Kidney (tissue), 14 donors: ENCODE data around the gene KHDC4. TPM values are rescaled to one million over a fixed set of nuclear protein-coding genes. Genes with fewer than 3 reads are reported as not detected.

ENCODE experiments used
- DNase-seq, 5 donors: peaks; one replicate each; pipeline ENCODE4 v3.0.0-alpha.2; 2013 to 2020
- FAIRE-seq: peaks from 2 replicates; lab custom pipeline; 2012; peaks lifted over from hg19 to GRCh38; lab: Jason Lieb, UNC
- H3K27ac ChIP-seq, 2 donors: one replicate each; pipeline ENCODE4 v1.7.0; 2013; ENCODE audit warnings: low read depth in 2 of 2, low read length in 2 of 2, inconsistent platforms in 1 of 2
- H3K27me3 ChIP-seq: one replicate; pipeline ENCODE4 v1.7.1; 2013; ENCODE audit warnings: low read length, inconsistent platforms; ENCODE audit not compliant: control insufficient read depth, insufficient read depth
- H3K36me3 ChIP-seq, 3 donors: one replicate each; pipeline versions ENCODE4 v1.7.0 to v1.7.1; 2013; ENCODE audit warnings: low read length in 3 of 3, control low read depth in 1 of 3, inconsistent platforms in 1 of 3; ENCODE audit not compliant: insufficient read depth in 3 of 3, control insufficient read depth in 2 of 3
- H3K4me1 ChIP-seq, 3 donors: one replicate each; pipeline versions ENCODE4 v1.7.0 to v1.7.1; 2013; ENCODE audit warnings: low read length in 3 of 3, inconsistent platforms in 1 of 3, low read depth in 1 of 3; ENCODE audit not compliant: control insufficient read depth in 2 of 3, insufficient read depth in 2 of 3
- H3K4me3 ChIP-seq, 3 donors: one replicate each; pipeline versions ENCODE4 v1.7.0 to v1.8.1; 2013; ENCODE audit warnings: low read length in 3 of 3, control low read depth in 1 of 3, inconsistent platforms in 1 of 3
- H3K9ac ChIP-seq, 3 donors: one replicate each; pipeline versions ENCODE4 v1.7.0 to v1.7.1; 2013; ENCODE audit warnings: low read length in 3 of 3, control low read depth in 1 of 3, inconsistent platforms in 1 of 3
- H3K9me3 ChIP-seq, 3 donors: one replicate each; pipeline versions ENCODE4 v1.7.0 to v1.7.1; 2013; ENCODE audit warnings: low read length in 3 of 3, control low read depth in 1 of 3, inconsistent platforms in 1 of 3; ENCODE audit not compliant: control insufficient read depth in 2 of 3, insufficient read depth in 1 of 3
- CTCF ChIP-seq: IDR thresholded peaks from 3 replicates; pipeline ENCODE4 v1.5.1; 2012; ENCODE audit warnings: mild to moderate bottlenecking, moderate library complexity, borderline replicate concordance; ENCODE audit not compliant: insufficient read depth; ENCODE audit errors: extremely low read depth
- intact Hi-C: fragments of 100-400 bp; cut with DNase I; formaldehyde crosslinking; loops from one replicate; pipeline ENCODE4 v1.11.1; 2022
- polyA plus RNA-seq: library from polyadenylated mRNA; stranded (reverse); fragments of 350-450 nt; fragmentation: Illumina TruSeq; extraction: RNeasy Lipid Tissue Mini Kit (QIAGEN cat#74804); gene quantifications from one replicate; pipeline ENCODE4 v1.2.3, GENCODE V29; 2014; ENCODE audit warnings: low read depth, low replicate concordance; ENCODE audit not compliant: insufficient read depth
- total RNA-seq: library from RNA; stranded (reverse); fragmentation: NEBNext Ultra II Directional; extraction: Animal tissue kit (Norgen Biotek cat#: 25700); gene quantifications from one replicate; pipeline ENCODE4 v1.2.1, GENCODE V29; 2021
- donor health status: control.
- donor health status: control.
- donor health status: control.
- donor health status: control.
- donor health status: control.
- donor health status: DM: yes; HTN: yes; CAD: no.
- donor health status: Normal renal cell carcinoma (clear cell type).

The KHDC4 gene
- total and polyA plus RNA-seq, 2 donors from 2014 or later = 19.8 to 57.4 TPM

GRCh38 chr1:155934936-155935590 is 850 bp upstream of the KHDC4 start:
- Histone ChIP-seq H3K27ac (peak overlapping the region; percentile 88 to 96), H3K4me3 (peak overlapping the region; percentile 75 to 98 (median 82)), H3K9me3 (no peaks in the 10 kb centered on the region), H3K36me3 (peaks cover 2 to 16% (median 3%) of the 10 kb centered on the region in 3 donors), H3K27me3 (no peaks in the 10 kb centered on the region), H3K9ac (peak overlapping the region in 2 of 3 donors; percentile 88 to 96), H3K4me1 (peaks cover 3 to 24% (median 13%) of the 10 kb centered on the region in 3 donors)
- TF ChIP-seq CTCF = no peak
- FAIRE-seq (no peak), DNase-seq (peak in 4 of 5 donors; percentile 62 to 86 (median 76))
- intact Hi-C loops = no loop called here

GRCh38 chr1:155933591-155934096 is 569 bp downstream of the KHDC4 start:
- peak in 2 of 5 donors; percentile 11 to 77 for DNase-seq
- Histone ChIP-seq H3K9me3 (no peaks in the 10 kb centered on the region), H3K27me3 (no peaks in the 10 kb centered on the region), H3K9ac (peak overlapping the region; percentile 64 to 98 (median 88)), H3K4me1 (peaks cover 3 to 21% (median 9%) of the 10 kb centered on the region in 3 donors), H3K4me3 (peak overlapping the region; percentile 75 to 98 (median 82)), H3K36me3 (peaks cover 5 to 26% (median 7%) of the 10 kb centered on the region in 3 donors), H3K27ac (peak overlapping the region; percentile 73 to 96)
- intact Hi-C loops = no loop called here
- FAIRE-seq = no peak
- no peak for TF ChIP-seq CTCF

GRCh38 chr1:155932487-155932886 is 1.7 kb downstream of the KHDC4 start:
- FAIRE-seq = no peak
- peaks cover 5 to 32% (median 7%) of the 10 kb centered on the region in 3 donors for H3K36me3 ChIP-seq
- no peaks in the 10 kb centered on the region for H3K27me3 ChIP-seq
- H3K9ac ChIP-seq = peak overlapping the region in 1 of 3 donors; percentile 3
- H3K9me3 ChIP-seq = no peaks in the 10 kb centered on the region
- H3K4me1 ChIP-seq = peaks cover 3 to 19% (median 9%) of the 10 kb centered on the region in 3 donors
- DNase-seq = no peak
- H3K4me3 ChIP-seq = peak overlapping the region in 1 of 3 donors; percentile 82
- intact Hi-C loops = no loop called here
- TF ChIP-seq CTCF = no peak
- H3K27ac ChIP-seq = no peak overlapping the region
